SK-N-SH (cell line): ENCODE results near the gene MACROD2.

ENCODE experiments used
- POLR2AphosphoS5 ChIP-seq: IDR thresholded peaks from 2 replicates; pipeline ENCODE4 v1.6.1; 2012; ENCODE audit warnings: low read depth, low read length
- TF ChIP-seq, protein P1 (sequence below): fragments of 200-600 bp; sonication (generic); IDR thresholded peaks from 2 replicates; pipeline ENCODE4 v1.6.1; 2017; ENCODE audit warnings: antibody characterized with exemption, mild to moderate bottlenecking, moderate library complexity

DNA sequence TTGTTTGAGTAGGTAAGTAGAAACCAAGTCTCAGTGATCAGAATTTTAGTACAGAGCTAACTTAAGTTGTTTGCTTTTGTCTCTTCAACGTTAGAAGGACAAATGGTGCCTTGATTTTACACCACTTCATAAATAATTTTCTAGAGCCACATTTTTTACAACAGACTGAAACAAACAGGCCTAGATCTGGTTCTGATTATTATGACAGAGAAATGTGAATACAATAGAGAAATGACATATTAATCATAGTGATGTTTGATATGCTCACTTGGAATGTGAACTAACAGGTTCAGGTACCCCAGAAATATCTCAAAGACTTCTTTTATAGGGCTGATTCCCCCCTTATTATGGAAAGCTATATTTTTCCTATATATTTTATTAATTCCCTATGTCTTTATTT is 1817.4 kb downstream of the MACROD2 start:
- TF ChIP-seq POLR2AphosphoS5: no peak
- TF ChIP-seq, protein P1, sequence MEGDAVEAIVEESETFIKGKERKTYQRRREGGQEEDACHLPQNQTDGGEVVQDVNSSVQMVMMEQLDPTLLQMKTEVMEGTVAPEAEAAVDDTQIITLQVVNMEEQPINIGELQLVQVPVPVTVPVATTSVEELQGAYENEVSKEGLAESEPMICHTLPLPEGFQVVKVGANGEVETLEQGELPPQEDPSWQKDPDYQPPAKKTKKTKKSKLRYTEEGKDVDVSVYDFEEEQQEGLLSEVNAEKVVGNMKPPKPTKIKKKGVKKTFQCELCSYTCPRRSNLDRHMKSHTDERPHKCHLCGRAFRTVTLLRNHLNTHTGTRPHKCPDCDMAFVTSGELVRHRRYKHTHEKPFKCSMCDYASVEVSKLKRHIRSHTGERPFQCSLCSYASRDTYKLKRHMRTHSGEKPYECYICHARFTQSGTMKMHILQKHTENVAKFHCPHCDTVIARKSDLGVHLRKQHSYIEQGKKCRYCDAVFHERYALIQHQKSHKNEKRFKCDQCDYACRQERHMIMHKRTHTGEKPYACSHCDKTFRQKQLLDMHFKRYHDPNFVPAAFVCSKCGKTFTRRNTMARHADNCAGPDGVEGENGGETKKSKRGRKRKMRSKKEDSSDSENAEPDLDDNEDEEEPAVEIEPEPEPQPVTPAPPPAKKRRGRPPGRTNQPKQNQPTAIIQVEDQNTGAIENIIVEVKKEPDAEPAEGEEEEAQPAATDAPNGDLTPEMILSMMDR: no peak
